GM19467 (cell line): Measurements from ENCODE around the gene PHKG2.
"Not testable (repeated sequence)": the region's sequence is repeated elsewhere in the genome, so short reads cannot be mapped to it uniquely, and the experiment has no call there.

ENCODE experiments used
- ATAC-seq: cut with Tn5 transposase; IDR thresholded peaks from one replicate; pipeline ENCODE4 v1.9.1; 2021; ENCODE audit warnings: mild to moderate bottlenecking, moderate library complexity; ENCODE audit not compliant: unreplicated experiment

The PHKG2 gene

GRCh38 chr16:30747799-30748633, at the start of gene PHKG2:
PHKG2 (plus strand) TSS chr16:30748425; CDS start chr16:30748821, 396 bp downstream.
- peak; percentile 93 for ATAC-seq

GRCh38 chr16:30698816-30699614, 49.2 kb upstream of the PHKG2 start, which contains the start of gene SRCAP:
SRCAP (plus strand) TSS chr16:30699171; CDS start chr16:30700825, 1,654 bp downstream.
- ATAC-seq: peak; percentile 24

GRCh38 chr16:30699615-30700099, 48.6 kb upstream of the PHKG2 start:
- no peak for ATAC-seq

- no peak for ATAC-seq
These were observed 47.7 kb upstream of the PHKG2 start for GRCh38 chr16:30700491-30700890.

GRCh38 chr16:30700971-30701370, 47.3 kb upstream of the PHKG2 start:
- no peak for ATAC-seq

- ATAC-seq: not testable (repeated sequence)
These were observed 45.2 kb upstream of the PHKG2 start for GRCh38 chr16:30703071-30703470.

- no peak for ATAC-seq
These were observed 44.3 kb upstream of the PHKG2 start for GRCh38 chr16:30703971-30704370.

GRCh38 chr16:30706046-30706445, 42.2 kb upstream of the PHKG2 start:
- ATAC-seq: no peak

- no peak for ATAC-seq
These were observed 37.3 kb upstream of the PHKG2 start for GRCh38 chr16:30710971-30711370.

GRCh38 chr16:30711712-30712111, 36.5 kb upstream of the PHKG2 start:
- no peak for ATAC-seq

GRCh38 chr16:30715750-30716445, 32.3 kb upstream of the PHKG2 start:
- no peak for ATAC-seq

- no peak for ATAC-seq
These were observed 28.1 kb upstream of the PHKG2 start for GRCh38 chr16:30720086-30720485.

- ATAC-seq: no peak
These were observed 27.5 kb upstream of the PHKG2 start for GRCh38 chr16:30720694-30721093.

- no peak for ATAC-seq
These were observed 27.1 kb upstream of the PHKG2 start for GRCh38 chr16:30721167-30721566.

- ATAC-seq: no peak
These were observed 26.6 kb upstream of the PHKG2 start for GRCh38 chr16:30721606-30722005.

- no peak for ATAC-seq
These were observed 25.8 kb upstream of the PHKG2 start for GRCh38 chr16:30722443-30722842.

- no peak for ATAC-seq
These were observed 25.3 kb upstream of the PHKG2 start for GRCh38 chr16:30722916-30723315.

GRCh38 chr16:30723725-30724355, 24.4 kb upstream of the PHKG2 start:
- ATAC-seq: no peak

- no peak for ATAC-seq
These were observed 23.4 kb upstream of the PHKG2 start for GRCh38 chr16:30724641-30725417.

- no peak for ATAC-seq
These were observed 22.8 kb upstream of the PHKG2 start for GRCh38 chr16:30725418-30725792.
